Effector memory CD8-positive, alpha-beta T cell (primary cell): ENCODE measurements around the gene HCRTR1.

Source experiments
- ATAC-seq: fragments of 150-1000 bp; cut with Tn5 transposase; replicated peaks from 2 replicates; pipeline ENCODE4 v1.10.0; 2021; ENCODE audit warnings: mild to moderate bottlenecking, moderate library complexity
- DNase-seq, 3 experiments: peaks; one replicate each; pipeline ENCODE4 v3.0.0; 2021
- H3K27ac Mint-ChIP-seq, 2 donors: one replicate each; pipeline ENCODE4 v1.8.0; 2022; ENCODE audit warnings: mild to moderate bottlenecking in 2 of 2, mixed read lengths in 2 of 2, moderate library complexity in 2 of 2
- H3K27me3 Mint-ChIP-seq, 2 donors: one replicate each; pipeline ENCODE4 v1.8.0; 2022; ENCODE audit warnings: mixed read lengths in 2 of 2
- H3K36me3 Mint-ChIP-seq: one replicate; pipeline ENCODE4 v1.8.0; 2022; ENCODE audit warnings: mild to moderate bottlenecking, moderate library complexity, mixed read lengths; ENCODE audit not compliant: insufficient read depth
- H3K4me1 Mint-ChIP-seq, 2 donors: one replicate each; pipeline ENCODE4 v1.8.0; 2022; ENCODE audit warnings: low read depth in 2 of 2, mixed read lengths in 2 of 2
- H3K4me3 Mint-ChIP-seq, 2 donors: one replicate each; pipeline ENCODE4 v1.8.0; 2022; ENCODE audit warnings: mild to moderate bottlenecking in 2 of 2, mixed read lengths in 2 of 2, moderate library complexity in 2 of 2
- H3K9me3 Mint-ChIP-seq, 2 donors: one replicate each; pipeline ENCODE4 v1.8.0; 2022; ENCODE audit warnings: mixed read lengths in 2 of 2

Gene HCRTR1

GRCh38 chr1:31669786-31670592 is 52.5 kb downstream of the HCRTR1 start:
- Mint-ChIP-seq H3K27me3 (peaks cover 40 to 62% of the 10 kb centered on the region in 2 donors), H3K9me3 (no peaks in the 10 kb centered on the region), H3K4me3 (peak overlapping the region; percentile 58 to 64), H3K27ac (peak overlapping the region; percentile 2 to 29), H3K36me3 (peaks cover 3% of the 10 kb centered on the region), H3K4me1 (peaks cover 5 to 12% of the 10 kb centered on the region in 2 donors)
- peak in 2 of 3 experiments; percentile 15 to 24 for DNase-seq
- peak; percentile 63 for ATAC-seq

- Mint-ChIP-seq H3K27ac (peak overlapping the region; percentile 2 to 29), H3K36me3 (peaks cover 3% of the 10 kb centered on the region), H3K4me3 (peak overlapping the region; percentile 58 to 64), H3K9me3 (no peaks in the 10 kb centered on the region), H3K27me3 (peaks cover 45 to 68% of the 10 kb centered on the region in 2 donors), H3K4me1 (peaks cover 5 to 12% of the 10 kb centered on the region in 2 donors)
- no peak for ATAC-seq
- no peak for DNase-seq
These were observed 53.1 kb downstream of the HCRTR1 start for GRCh38 chr1:31670593-31670964.

- Mint-ChIP-seq H3K27ac (no peak overlapping the region), H3K4me3 (no peak overlapping the region), H3K36me3 (peaks cover 3% of the 10 kb centered on the region), H3K4me1 (peaks cover 5 to 12% of the 10 kb centered on the region in 2 donors), H3K9me3 (no peaks in the 10 kb centered on the region), H3K27me3 (peaks cover 47 to 72% of the 10 kb centered on the region in 2 donors)
- DNase-seq (no peak), ATAC-seq (no peak)
These were observed 53.7 kb downstream of the HCRTR1 start for GRCh38 chr1:31671147-31671546.

GRCh38 chr1:31671561-31672201 is 54.2 kb downstream of the HCRTR1 start:
- H3K4me3 Mint-ChIP-seq: no peak overlapping the region
- no peaks in the 10 kb centered on the region for H3K9me3 Mint-ChIP-seq
- H3K4me1 Mint-ChIP-seq: peaks cover 5 to 12% of the 10 kb centered on the region in 2 donors
- ATAC-seq (no peak), DNase-seq (no peak)
- H3K27me3 Mint-ChIP-seq: peaks cover 47 to 72% of the 10 kb centered on the region in 2 donors
- H3K27ac Mint-ChIP-seq: no peak overlapping the region
- H3K36me3 Mint-ChIP-seq: peaks cover 3% of the 10 kb centered on the region

- no peak overlapping the region for H3K27ac Mint-ChIP-seq
- H3K4me1 Mint-ChIP-seq: peaks cover 5 to 12% of the 10 kb centered on the region in 2 donors
- H3K4me3 Mint-ChIP-seq: no peak overlapping the region
- peaks cover 47 to 80% of the 10 kb centered on the region in 2 donors for H3K27me3 Mint-ChIP-seq
- no peaks in the 10 kb centered on the region for H3K9me3 Mint-ChIP-seq
- ATAC-seq: no peak
- DNase-seq: no peak
- peaks cover 3% of the 10 kb centered on the region for H3K36me3 Mint-ChIP-seq
These were observed 55.5 kb downstream of the HCRTR1 start for GRCh38 chr1:31672986-31673385.

- peaks cover 3% of the 10 kb centered on the region for H3K36me3 Mint-ChIP-seq
- ATAC-seq: no peak
- peaks cover 47 to 76% of the 10 kb centered on the region in 2 donors for H3K27me3 Mint-ChIP-seq
- peak overlapping the region in 1 of 2 donors; percentile 9 for H3K27ac Mint-ChIP-seq
- no peak overlapping the region for H3K4me3 Mint-ChIP-seq
- H3K4me1 Mint-ChIP-seq: peaks cover 5 to 12% of the 10 kb centered on the region in 2 donors
- DNase-seq: no peak
- H3K9me3 Mint-ChIP-seq: no peaks in the 10 kb centered on the region
These were observed 55.9 kb downstream of the HCRTR1 start for GRCh38 chr1:31673433-31673832.

- H3K4me3 Mint-ChIP-seq: no peak overlapping the region
- peaks cover 3% of the 10 kb centered on the region for H3K36me3 Mint-ChIP-seq
- H3K9me3 Mint-ChIP-seq: no peaks in the 10 kb centered on the region
- H3K27me3 Mint-ChIP-seq: peaks cover 36 to 64% of the 10 kb centered on the region in 2 donors
- H3K27ac Mint-ChIP-seq: no peak overlapping the region
- DNase-seq (no peak), ATAC-seq (no peak)
- peaks cover 5 to 9% of the 10 kb centered on the region in 2 donors for H3K4me1 Mint-ChIP-seq
These were observed 57.1 kb downstream of the HCRTR1 start for GRCh38 chr1:31674626-31675025.

GRCh38 chr1:31675161-31675560 is 57.7 kb downstream of the HCRTR1 start:
- Mint-ChIP-seq H3K4me1 (peaks cover 2 to 5% of the 10 kb centered on the region in 2 donors), H3K27me3 (peaks cover 32 to 63% of the 10 kb centered on the region in 2 donors), H3K4me3 (no peak overlapping the region), H3K27ac (no peak overlapping the region), H3K9me3 (no peaks in the 10 kb centered on the region), H3K36me3 (peaks cover 3% of the 10 kb centered on the region)
- ATAC-seq (no peak), DNase-seq (no peak)

GRCh38 chr1:31675756-31676155 is 58.3 kb downstream of the HCRTR1 start:
- H3K4me3 Mint-ChIP-seq: no peak overlapping the region
- peaks cover 0 to 2% of the 10 kb centered on the region in 2 donors for H3K4me1 Mint-ChIP-seq
- DNase-seq (no peak), ATAC-seq (no peak)
- H3K27ac Mint-ChIP-seq: no peak overlapping the region
- no peaks in the 10 kb centered on the region for H3K9me3 Mint-ChIP-seq
- peaks cover 28 to 63% of the 10 kb centered on the region in 2 donors for H3K27me3 Mint-ChIP-seq
- H3K36me3 Mint-ChIP-seq: peaks cover 3% of the 10 kb centered on the region
